ENCODE data around the gene FGD2.

DNA sequence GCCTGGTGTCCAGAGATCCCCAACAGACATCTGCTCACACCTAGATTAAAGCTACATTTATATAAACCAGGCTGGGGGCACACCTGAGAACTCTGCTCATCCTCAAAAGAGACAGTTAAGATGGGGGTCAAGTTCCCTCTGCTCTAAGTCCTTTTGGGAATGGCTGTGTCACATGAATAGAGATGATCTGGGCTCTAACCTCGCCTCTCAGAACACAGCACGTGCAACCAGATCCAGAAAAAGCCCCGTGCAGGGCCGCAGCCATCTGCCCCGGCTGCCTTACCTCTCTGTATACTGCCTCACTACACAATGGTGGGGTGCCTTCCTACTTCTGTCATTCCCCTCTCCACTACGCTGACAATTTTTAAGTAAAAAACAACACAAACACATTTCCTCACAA, 25.3 kb upstream of the FGD2 start:
- TF ChIP-seq, protein P1, sequence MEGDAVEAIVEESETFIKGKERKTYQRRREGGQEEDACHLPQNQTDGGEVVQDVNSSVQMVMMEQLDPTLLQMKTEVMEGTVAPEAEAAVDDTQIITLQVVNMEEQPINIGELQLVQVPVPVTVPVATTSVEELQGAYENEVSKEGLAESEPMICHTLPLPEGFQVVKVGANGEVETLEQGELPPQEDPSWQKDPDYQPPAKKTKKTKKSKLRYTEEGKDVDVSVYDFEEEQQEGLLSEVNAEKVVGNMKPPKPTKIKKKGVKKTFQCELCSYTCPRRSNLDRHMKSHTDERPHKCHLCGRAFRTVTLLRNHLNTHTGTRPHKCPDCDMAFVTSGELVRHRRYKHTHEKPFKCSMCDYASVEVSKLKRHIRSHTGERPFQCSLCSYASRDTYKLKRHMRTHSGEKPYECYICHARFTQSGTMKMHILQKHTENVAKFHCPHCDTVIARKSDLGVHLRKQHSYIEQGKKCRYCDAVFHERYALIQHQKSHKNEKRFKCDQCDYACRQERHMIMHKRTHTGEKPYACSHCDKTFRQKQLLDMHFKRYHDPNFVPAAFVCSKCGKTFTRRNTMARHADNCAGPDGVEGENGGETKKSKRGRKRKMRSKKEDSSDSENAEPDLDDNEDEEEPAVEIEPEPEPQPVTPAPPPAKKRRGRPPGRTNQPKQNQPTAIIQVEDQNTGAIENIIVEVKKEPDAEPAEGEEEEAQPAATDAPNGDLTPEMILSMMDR (IDR thresholded peaks at IDR 0.05): no peak
- no peak for TF ChIP-seq POLR2A (IDR thresholded peaks at IDR 0.05)

Measured in transverse colon (tissue), 3 donors.